GM12892 (cell line): Measurements from ENCODE around the gene NINL.

Experiments
- POLR2A ChIP-seq: IDR thresholded peaks from 2 replicates; pipeline ENCODE4 v1.6.1; 2011; ENCODE audit warnings: low read depth, low read length, control low read depth
- POLR2AphosphoS5 ChIP-seq: IDR thresholded peaks from 2 replicates; pipeline ENCODE4 v1.6.1; 2011; ENCODE audit warnings: low read depth, low read length, control low read depth
- TAF1 ChIP-seq: IDR thresholded peaks from 2 replicates; pipeline ENCODE4 v1.6.1; 2011; ENCODE audit warnings: low read depth, mild to moderate bottlenecking, control low read depth, low read length, borderline replicate concordance

- TF ChIP-seq POLR2A (no peak), POLR2AphosphoS5 (no peak), TAF1 (no peak)
These were observed 37.3 kb downstream of the NINL start for GRCh38 chr20:25547999-25548398.
